GM21528 (cell line): ENCODE measurements around the gene TGFBR1.
"Not testable (repeated sequence)": the region's sequence is repeated elsewhere in the genome, so short reads cannot be mapped to it uniquely, and the experiment has no call there.

ENCODE experiments used
- ATAC-seq: cut with Tn5 transposase; IDR thresholded peaks from one replicate; pipeline ENCODE4 v1.9.1; 2021; ENCODE audit warnings: mild to moderate bottlenecking, moderate library complexity; ENCODE audit not compliant: unreplicated experiment, low FRiP score

Gene TGFBR1

DNA sequence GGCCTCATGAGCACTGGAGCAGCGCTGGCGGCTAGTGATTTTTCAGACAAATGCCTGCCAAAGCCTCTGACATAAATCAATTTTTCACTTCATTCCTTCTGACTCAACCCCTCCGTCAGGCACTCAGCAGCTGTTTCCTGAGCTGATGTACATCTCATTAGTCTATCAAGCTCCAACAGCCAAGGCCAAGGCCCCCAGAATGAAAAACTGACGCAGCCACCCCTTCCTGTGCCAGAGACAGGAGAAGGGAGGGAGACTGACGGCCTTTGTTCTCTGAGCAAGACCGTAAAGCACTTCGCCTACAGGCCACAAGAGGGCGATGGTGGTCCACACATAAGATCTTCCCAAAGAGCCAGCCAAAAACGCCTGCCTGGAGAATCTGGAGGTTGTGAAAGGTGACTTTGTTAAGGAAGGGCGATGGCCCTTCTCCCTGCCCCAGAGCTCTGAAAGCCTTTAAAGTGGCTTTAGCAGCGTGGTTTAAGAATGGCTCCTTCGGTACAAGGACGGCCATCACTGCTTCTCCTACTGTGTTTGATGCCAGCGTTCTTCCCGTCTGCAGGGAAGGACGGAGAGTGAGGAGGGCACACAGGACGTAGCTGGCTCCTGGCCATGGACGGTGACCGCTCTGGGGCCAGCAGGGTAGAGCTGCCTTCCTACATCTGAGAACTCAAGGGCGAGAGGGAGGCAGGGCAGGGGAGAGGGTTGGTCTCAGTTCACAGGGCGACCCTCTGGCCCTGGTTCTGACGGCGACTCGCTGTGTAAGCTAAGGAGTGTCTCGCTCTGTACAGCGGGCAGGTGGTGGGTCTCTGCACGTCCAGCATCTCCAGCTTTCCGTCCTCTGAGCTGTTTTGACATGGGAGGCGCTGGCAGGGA, 79.8 kb downstream of the TGFBR1 start:
- ATAC-seq: peak; percentile 53

DNA sequence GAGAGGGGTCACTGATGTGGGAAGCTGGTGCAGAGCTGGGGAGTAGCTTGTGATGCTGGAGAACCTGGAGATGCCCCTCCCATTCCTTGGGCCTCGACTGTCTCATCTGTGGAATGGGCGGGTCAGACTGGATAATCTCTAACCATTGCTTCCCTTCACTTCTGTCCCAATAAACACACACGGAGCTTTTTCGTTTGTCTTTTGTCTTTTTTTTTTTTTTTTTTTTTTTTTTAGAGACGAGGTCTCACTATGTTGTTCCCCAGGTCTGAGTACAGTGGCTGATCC, 80.4 kb downstream of the TGFBR1 start:
- no peak for ATAC-seq

GRCh38 chr9:99185934-99186333, 81.0 kb downstream of the TGFBR1 start:
- ATAC-seq: no peak

DNA sequence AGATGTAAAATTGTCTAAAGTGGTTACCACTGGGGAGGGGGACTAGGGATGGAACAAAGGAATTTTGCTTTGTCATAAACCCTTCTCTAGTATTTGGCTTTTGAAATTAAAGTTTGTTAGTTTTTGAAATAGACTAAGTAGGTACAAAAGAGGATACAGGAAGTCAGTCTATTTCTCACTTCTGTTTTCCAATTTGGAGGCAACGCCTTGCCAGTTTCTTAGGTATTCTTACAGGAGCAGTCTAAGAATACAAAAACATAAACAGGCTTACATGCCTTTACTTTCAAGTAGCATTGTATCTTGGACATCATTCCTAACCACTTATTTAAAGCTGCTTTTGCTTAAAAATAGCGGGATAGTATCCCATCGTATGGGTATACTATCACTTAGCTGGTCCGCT, 82.4 kb downstream of the TGFBR1 start:
- ATAC-seq: no peak

GRCh38 chr9:99189186-99189585, 84.3 kb downstream of the TGFBR1 start:
- ATAC-seq: no peak

GRCh38 chr9:99189887-99190596, 85.1 kb downstream of the TGFBR1 start:
- ATAC-seq: no peak

DNA sequence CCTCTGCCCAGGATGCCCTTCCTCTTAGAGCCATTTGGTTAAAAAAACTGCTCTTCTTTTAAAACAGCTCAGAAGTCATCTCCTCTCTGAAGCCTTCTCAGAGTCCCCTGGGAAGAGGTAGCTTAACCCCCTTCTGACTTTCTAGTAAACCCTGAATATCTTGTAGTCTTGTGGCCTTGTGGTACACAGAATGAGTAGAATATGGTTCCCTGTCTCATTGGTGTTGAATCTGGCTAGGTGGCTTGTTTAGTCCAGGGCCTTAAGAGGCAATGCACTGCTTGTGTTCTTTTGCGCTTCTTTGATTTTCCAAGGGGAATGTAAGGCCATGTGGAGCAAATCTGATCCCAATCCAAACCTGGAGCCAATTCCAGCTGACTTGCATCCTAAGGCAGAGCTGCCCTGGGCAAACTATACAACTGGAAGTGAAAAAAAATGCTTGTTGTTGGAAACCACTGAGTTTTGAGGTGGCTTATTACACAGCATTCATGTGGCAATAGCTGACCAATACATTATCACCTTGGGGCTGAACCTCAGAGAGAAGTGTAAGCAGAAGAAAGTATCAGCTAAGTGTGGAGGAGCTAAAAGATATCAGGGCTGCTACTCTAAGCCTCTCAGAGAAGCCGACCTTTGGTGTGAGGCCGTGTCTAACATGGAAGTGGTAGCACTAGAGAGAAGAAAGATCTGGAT, 85.8 kb downstream of the TGFBR1 start:
- ATAC-seq: no peak

- no peak for ATAC-seq
Observed at GRCh38 chr9:99192786-99193465, 88.0 kb downstream of the TGFBR1 start.

GRCh38 chr9:99193466-99193821, 88.5 kb downstream of the TGFBR1 start:
- no peak for ATAC-seq

- ATAC-seq: not testable (repeated sequence)
Observed at GRCh38 chr9:99196484-99196883, 91.6 kb downstream of the TGFBR1 start.

DNA sequence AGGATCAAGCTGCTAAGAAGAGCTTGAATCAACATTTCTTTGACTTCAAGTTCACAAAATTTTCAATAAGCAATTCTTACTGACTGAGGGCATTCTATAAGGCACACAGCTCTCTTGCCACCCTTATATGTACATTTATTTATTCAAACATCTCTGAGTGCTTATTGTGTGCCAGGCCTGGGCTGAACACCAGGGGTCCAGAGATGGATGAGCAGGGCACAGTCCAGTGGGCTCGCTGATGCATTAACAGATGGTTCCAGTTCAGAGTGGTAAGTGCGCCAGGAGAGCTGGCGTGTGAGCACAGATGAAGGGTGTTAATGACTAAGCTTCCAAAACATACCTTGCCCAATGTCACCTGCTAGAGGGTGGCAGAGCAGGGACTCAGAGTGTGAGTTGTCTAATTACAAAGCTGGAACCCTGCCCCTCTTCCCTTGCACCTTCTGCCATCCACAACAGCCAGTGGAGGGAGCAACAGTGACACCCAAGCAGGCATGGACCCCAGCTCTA, 92.3 kb downstream of the TGFBR1 start:
- ATAC-seq: no peak

DNA sequence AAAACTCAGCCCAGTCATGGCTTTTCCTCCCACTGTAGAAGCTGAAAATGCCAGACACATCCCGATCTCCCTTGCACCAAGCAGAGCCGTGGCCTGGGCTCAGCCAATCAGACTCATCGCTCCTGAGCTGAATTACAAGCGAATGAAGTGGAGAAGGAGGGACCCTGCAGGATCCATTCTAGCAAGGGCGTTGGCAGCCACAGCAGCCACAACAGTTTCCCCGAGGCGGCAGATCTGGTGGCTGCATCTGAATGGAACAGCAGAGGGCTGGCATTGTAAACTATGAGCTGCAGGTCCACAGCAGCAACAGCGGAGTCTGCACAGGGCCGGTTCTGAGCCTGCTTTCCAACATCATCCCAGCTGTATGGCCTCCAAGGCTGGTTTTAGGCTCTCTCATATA, 93.1 kb downstream of the TGFBR1 start:
- no peak for ATAC-seq

DNA sequence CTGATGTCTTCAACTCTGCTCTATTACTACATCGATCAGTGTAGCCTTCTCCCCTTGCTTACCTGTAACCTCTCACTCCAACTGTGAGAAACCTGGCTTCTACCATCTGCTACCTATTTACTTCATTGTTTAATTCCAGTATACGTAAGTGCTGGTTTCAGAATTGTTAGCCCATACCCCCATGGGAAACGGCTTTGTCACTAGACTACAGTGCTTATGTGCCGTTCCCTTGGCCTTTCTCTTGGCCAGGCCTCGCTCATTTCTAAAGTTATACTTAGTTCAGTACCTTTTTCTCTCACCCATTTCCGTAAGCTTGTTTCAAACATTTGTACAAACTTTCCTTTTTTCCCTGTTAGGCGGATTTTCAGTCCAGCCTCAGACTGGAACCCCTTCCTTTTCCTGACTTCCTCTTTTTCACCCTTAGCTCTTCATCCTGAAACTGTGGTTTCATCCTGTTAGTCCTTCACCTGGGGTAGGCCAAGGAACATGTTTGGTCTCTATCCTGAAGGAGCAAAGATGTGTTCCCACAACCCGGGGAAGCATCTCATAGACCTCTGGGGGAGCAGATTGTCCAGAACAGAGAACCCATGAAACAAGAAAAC, 95.1 kb downstream of the TGFBR1 start:
- ATAC-seq: no peak

DNA sequence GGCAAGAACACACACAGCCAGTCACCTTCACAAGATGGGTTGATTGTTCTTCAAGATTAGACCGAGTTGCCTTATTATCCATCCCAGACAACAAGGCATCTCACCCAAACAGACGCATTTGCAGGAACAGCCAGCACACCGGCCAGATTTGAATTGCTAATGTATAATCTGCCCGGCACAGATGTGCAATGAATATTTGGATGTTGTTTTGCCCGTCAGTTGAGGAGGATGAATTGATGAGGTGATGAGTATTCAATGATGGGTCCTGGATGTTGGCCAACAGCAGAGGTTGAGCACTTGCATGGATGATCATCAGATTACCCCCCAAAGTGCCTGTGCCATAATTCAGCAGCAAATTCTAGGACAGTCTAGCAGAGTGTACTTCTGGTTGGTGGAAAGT, 96.7 kb downstream of the TGFBR1 start:
- ATAC-seq: no peak
